ENCODE results near the gene SLC19A2. TPM values are rescaled to one million over a fixed set of nuclear protein-coding genes. Genes with fewer than 3 reads are reported as not detected.

The SLC19A2 gene, protein sequence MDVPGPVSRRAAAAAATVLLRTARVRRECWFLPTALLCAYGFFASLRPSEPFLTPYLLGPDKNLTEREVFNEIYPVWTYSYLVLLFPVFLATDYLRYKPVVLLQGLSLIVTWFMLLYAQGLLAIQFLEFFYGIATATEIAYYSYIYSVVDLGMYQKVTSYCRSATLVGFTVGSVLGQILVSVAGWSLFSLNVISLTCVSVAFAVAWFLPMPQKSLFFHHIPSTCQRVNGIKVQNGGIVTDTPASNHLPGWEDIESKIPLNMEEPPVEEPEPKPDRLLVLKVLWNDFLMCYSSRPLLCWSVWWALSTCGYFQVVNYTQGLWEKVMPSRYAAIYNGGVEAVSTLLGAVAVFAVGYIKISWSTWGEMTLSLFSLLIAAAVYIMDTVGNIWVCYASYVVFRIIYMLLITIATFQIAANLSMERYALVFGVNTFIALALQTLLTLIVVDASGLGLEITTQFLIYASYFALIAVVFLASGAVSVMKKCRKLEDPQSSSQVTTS
- total RNA-seq, result 8.2 and 8.7 TPM in 2 replicates

DNA sequence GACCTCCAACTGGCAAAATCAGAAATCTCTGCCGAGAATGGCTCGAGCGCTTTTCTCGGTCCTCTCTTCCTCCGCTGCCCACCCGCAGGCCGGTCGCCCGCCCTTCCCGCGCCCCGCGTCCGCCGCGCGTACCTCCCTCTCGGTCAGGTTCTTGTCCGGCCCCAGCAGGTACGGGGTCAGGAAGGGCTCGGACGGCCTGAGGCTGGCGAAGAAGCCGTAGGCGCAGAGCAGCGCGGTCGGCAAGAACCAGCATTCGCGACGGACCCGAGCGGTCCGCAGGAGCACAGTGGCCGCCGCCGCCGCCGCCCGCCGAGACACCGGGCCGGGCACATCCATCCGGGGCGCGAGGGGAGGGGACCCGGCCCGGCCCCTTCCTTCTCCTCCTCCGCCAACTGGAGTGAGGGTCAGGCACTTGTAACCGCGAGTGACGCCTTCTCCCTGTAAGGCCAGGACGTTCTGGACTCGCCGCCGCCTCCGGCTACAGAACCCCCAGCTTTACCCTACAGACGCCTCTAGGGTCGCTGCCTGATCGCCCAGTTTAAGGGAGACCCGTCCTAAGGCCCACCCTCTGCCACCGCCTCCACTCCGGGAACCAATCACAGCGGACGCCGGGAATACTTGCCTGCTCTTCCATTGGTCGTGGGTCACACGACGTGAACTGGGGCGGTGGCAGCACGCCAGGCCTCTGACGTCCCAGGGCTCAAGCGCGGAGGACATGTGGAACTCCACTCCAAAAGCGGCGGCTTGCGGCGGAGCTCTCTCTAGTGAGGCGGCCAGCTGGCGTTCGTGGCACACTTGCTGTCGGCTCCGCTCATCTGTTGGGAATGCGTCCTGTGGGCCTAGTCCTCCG is at the start of gene SLC19A2:
Gene SLC19A2, minus strand, starts transcription at position 514 of the 850 bp plus-strand sequence. Its CDS starts 178 bp downstream, at position 336.

DNA sequence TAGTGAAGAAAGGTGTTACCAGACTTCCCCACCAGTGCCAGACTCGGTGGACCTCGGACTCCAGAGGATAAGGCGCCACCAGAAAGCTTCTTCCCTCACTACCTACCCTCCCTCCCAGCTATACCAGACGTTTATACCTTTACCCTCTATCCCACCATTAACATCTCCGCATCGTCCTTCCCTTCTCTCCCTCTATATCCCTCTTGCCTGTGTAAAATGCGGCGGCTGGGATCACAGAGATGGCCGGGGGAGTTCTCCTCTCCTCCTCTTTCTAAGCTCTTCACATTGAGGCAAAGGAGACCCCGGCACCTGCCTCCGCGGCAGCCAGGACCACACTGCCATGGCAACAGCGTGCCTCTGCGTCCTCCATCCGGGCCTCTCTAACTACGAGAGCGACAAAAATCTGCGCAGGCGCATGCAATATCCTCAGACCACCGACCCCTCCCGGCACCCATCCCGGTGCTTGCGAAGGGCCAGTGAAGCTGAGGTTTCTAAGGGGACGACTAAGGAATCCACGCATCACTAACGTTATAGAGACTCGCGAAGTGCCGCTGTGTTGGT is 58.6 kb downstream of the SLC19A2 start, which contains the start of gene CCDC181:
Gene CCDC181, minus strand, starts transcription at position 394 of the 561 bp plus-strand sequence. CDS start 2,547 bp downstream, outside the sequence.

Other genes starting within 250 kb of the SLC19A2 start
- gene NME7, start 118.1 kb downstream of the SLC19A2 start, total RNA-seq, result 32.9 and 33.6 TPM in 2 replicates
- 19.2 and 24.7 TPM in 2 replicates for gene BLZF1, start 117.7 kb downstream of the SLC19A2 start, total RNA-seq
- gene CCDC181, start 58.5 kb downstream of the SLC19A2 start, total RNA-seq, result 1.6 and 2.9 TPM in 2 replicates
- gene F5, start 100.5 kb upstream of the SLC19A2 start, total RNA-seq, result not detected in 2 replicates
- gene SELP, start 144.2 kb upstream of the SLC19A2 start, total RNA-seq, result not detected in 2 replicates
- not detected in 2 replicates for gene SELL, start 225.7 kb upstream of the SLC19A2 start, total RNA-seq
- not detected in 2 replicates for gene SELE, start 248.1 kb upstream of the SLC19A2 start, total RNA-seq

All from bronchus fibroblast of lung (primary cell).